A549 (cell line): ENCODE data around the gene EIF3B. TPM values are rescaled to one million over a fixed set of nuclear protein-coding genes. Genes with fewer than 3 reads are reported as not detected.

Source experiments
- ATAC-seq, 2 experiments: fragments of 200-7000 bp in 1 of 2; fragments of >200 bp in 1 of 2; cut with Nextera tagmentation in 1 of 2; cut with Tn5 transposase in 1 of 2; 3 replicates each; pipeline versions ENCODE4 v1.8.0 to v1.9.1; 2018 to 2020; ENCODE audit warnings: mild to moderate bottlenecking in 1 of 2, moderate library complexity in 1 of 2
- CTCF ChIA-PET: fragments of 300-600 bp; sonication (Branson Sonifier 250); formaldehyde crosslinking; extraction: SDS; loops from one replicate; lab custom pipeline; 2021; ENCODE audit warnings: antibody characterized with exemption, inconsistent platforms; lab: Yijun Ruan, JAX
- POLR2A ChIA-PET: fragments of 350-600 bp; formaldehyde crosslinking; extraction: SDS; loops from one replicate; lab custom pipeline; 2021; ENCODE audit warnings: antibody characterized with exemption, inconsistent platforms; lab: Yijun Ruan, JAX
- DNase-seq, 2 experiments: peaks; one replicate each; pipeline versions ENCODE4 v3.0.0 to v3.0.0-alpha.2; 2011 to 2016; ENCODE audit warnings: low read depth in 1 of 2, low spot score in 1 of 2
- FAIRE-seq: peaks from 2 replicates; lab custom pipeline; 2011; peaks lifted over from hg19 to GRCh38; lab: Jason Lieb, UNC
- H3K27ac ChIP-seq, 2 experiments: fragments of >200 bp; sonication (Bioruptor Twin); formaldehyde crosslinking; 3 replicates each; pipeline ENCODE4 v1.5.1; 2016 to 2017
- H3K4me1 ChIP-seq: fragments of >200 bp; sonication (Bioruptor Twin); formaldehyde crosslinking; 3 replicates; pipeline ENCODE4 v1.6.1; 2016
- H3K4me2 ChIP-seq: fragments of >200 bp; sonication (Bioruptor Twin); formaldehyde crosslinking; 3 replicates; pipeline ENCODE4 v1.6.1; 2016
- H3K4me3 ChIP-seq: fragments of >200 bp; sonication (Bioruptor Twin); formaldehyde crosslinking; 3 replicates; pipeline ENCODE4 v1.5.1; 2016
- H3K9me3 ChIP-seq: fragments of >200 bp; sonication (Bioruptor Twin); formaldehyde crosslinking; 3 replicates; pipeline ENCODE4 v1.6.1; 2016
- BCL3 ChIP-seq: fragments of >200 bp; sonication (Bioruptor Twin); formaldehyde crosslinking; IDR thresholded peaks from 3 replicates; pipeline ENCODE4 v1.6.1; 2016
- CHD2 ChIP-seq: fragments of 150-350 bp; IDR thresholded peaks from 2 replicates; pipeline ENCODE4 v1.6.1; 2014; ENCODE audit warnings: low read length; ENCODE audit not compliant: partially characterized antibody
- CHD4 ChIP-seq: fragments of 200-600 bp; sonication (generic); IDR thresholded peaks from 2 replicates; pipeline ENCODE4 v1.6.1; 2016; ENCODE audit warnings: antibody characterized with exemption, mild to moderate bottlenecking, borderline replicate concordance
- CTCF ChIP-seq: fragments of >200 bp; sonication (Bioruptor Twin); formaldehyde crosslinking; IDR thresholded peaks from 3 replicates; pipeline ENCODE4 v1.5.1; 2016
- EHMT2 ChIP-seq: fragments of 200-600 bp; sonication (generic); IDR thresholded peaks from 2 replicates; pipeline ENCODE4 v1.6.1; 2016; ENCODE audit warnings: antibody characterized with exemption, low read depth, mild to moderate bottlenecking, moderate library complexity
- ESRRA ChIP-seq: fragments of 150-350 bp; IDR thresholded peaks from 2 replicates; pipeline ENCODE4 v1.6.1; 2014; ENCODE audit warnings: mild to moderate bottlenecking, low read length, borderline replicate concordance
- HEYL ChIP-seq: fragments of 250-450 bp; sonication (Bioruptor Pico); IDR thresholded peaks from 2 replicates; pipeline ENCODE4 v1.8.0; 2021; ENCODE audit warnings: mild to moderate bottlenecking, moderate library complexity
- HOXA7 ChIP-seq: fragments of 250-450 bp; sonication (Bioruptor Pico); IDR thresholded peaks from 2 replicates; pipeline ENCODE4 v1.5.0; 2020; ENCODE audit warnings: mild to moderate bottlenecking, moderate library complexity
- HOXB13 ChIP-seq: fragments of 250-450 bp; sonication (Bioruptor Pico); IDR thresholded peaks from 2 replicates; pipeline ENCODE4 v1.5.0; 2020; ENCODE audit warnings: low read depth, mild to moderate bottlenecking, moderate library complexity
- NFE2L2 ChIP-seq: fragments of 150-350 bp; conservative IDR thresholded peaks from 2 replicates; pipeline ENCODE4 v1.6.1; 2014; ENCODE audit warnings: low read length
- NPAS2 ChIP-seq: fragments of 250-450 bp; sonication (Bioruptor Pico); IDR thresholded peaks from 2 replicates; pipeline ENCODE4 v1.8.0; 2022; ENCODE audit warnings: mild to moderate bottlenecking, moderate library complexity, borderline replicate concordance
- NR3C1 ChIP-seq: fragments of >200 bp; sonication (Bioruptor Twin); formaldehyde crosslinking; IDR thresholded peaks from 3 replicates; pipeline ENCODE4 v1.6.1; 2017
- PBX3 ChIP-seq: IDR thresholded peaks from 2 replicates; pipeline ENCODE4 v1.6.1; 2012
- PHF8 ChIP-seq: fragments of 200-600 bp; sonication (generic); IDR thresholded peaks from 2 replicates; pipeline ENCODE4 v1.6.1; 2016; ENCODE audit warnings: low read depth, mild to moderate bottlenecking, antibody characterized with exemption, moderate library complexity, borderline replicate concordance
- POLR2A ChIP-seq: IDR thresholded peaks from 2 replicates; pipeline ENCODE4 v1.6.1; 2012; ENCODE audit warnings: mild to moderate bottlenecking, low read length
- RAD21 ChIP-seq, 2 experiments: fragments of >200 bp in 1 of 2; sonication (Bioruptor Twin) in 1 of 2; formaldehyde crosslinking in 1 of 2; IDR thresholded peaks in 1 of 2; conservative IDR thresholded peaks in 1 of 2; 2 replicates in 1 of 2; 3 replicates in 1 of 2; pipeline ENCODE4 v1.6.1; 2012 to 2018; ENCODE audit warnings: inconsistent platforms in 1 of 2
- RCOR1 ChIP-seq: fragments of 150-350 bp; IDR thresholded peaks from 2 replicates; pipeline ENCODE4 v1.6.1; 2014; ENCODE audit warnings: antibody characterized with exemption, low read length, low read depth
- REST ChIP-seq: fragments of 200-600 bp; sonication (generic); IDR thresholded peaks from 2 replicates; pipeline ENCODE4 v1.6.1; 2016; ENCODE audit warnings: antibody characterized with exemption, mild to moderate bottlenecking, moderate library complexity
- RNF2 ChIP-seq: fragments of 200-600 bp; sonication (generic); IDR thresholded peaks from 2 replicates; pipeline ENCODE4 v1.6.1; 2016; ENCODE audit warnings: low read depth, mild to moderate bottlenecking, antibody characterized with exemption, moderate library complexity, borderline replicate concordance
- USF2 ChIP-seq: fragments of 450-650 bp; IDR thresholded peaks from 2 replicates; pipeline ENCODE4 v1.6.1; 2014; ENCODE audit warnings: antibody characterized with exemption
- ZC3H11A ChIP-seq: fragments of 450-650 bp; IDR thresholded peaks from 2 replicates; pipeline ENCODE4 v1.6.1; 2014; ENCODE audit warnings: antibody characterized with exemption, mild to moderate bottlenecking
- ZFP36 ChIP-seq: fragments of 450-650 bp; IDR thresholded peaks from 2 replicates; pipeline ENCODE4 v1.6.1; 2014; ENCODE audit warnings: borderline replicate concordance; ENCODE audit not compliant: partially characterized antibody
- WGBS: methylation state at CpG from one replicate; pipeline ENCODE4 v1.1.6; 2017; ENCODE audit errors: missing lambda C conversion rate; 5-methylcytosine and 5-hydroxymethylcytosine counted together
- polyA plus RNA-seq, 4 experiments: library from polyadenylated mRNA; depleted of rRNA in 3 of 4; stranded (reverse); fragments of >200 nt; fragmentation: RNase III in 1 of 4; extraction: RNeasy Plus Mini Kit Qiagen cat#74134 plus additional on column Dnase treatment in 1 of 4; gene quantifications; 2 replicates in 3 of 4; 3 replicates in 1 of 4; pipeline ENCODE4 v1.2.3, GENCODE V29; 2011 to 2017

The EIF3B gene
- polyA plus RNA-seq, 2 of the 4 experiments (the other 2 are of a cell fraction), result 207 to 219 TPM

GRCh38 chr7:2404714-2405119, 50.1 kb downstream of the EIF3B start:
- CTCF ChIA-PET, result interaction anchor here (1.9 kb wide), 1 partner anchor 46 kb away, joined by 5 read pairs; no protein-coding TSS in a partner anchor
- TF ChIP-seq USF2 (no peak), POLR2A (no peak), HOXB13 (no peak), EHMT2 (no peak), PBX3 (no peak), CTCF (no peak), PHF8 (no peak), RAD21 (conservative IDR thresholded peaks at IDR 0.05 in 1 of 2, IDR thresholded peaks at IDR 0.05 in 1 of 2) (no peak), RNF2 (no peak), ZFP36 (no peak), HEYL (CRISPR knock-in tag) (no peak), RCOR1 (no peak), NFE2L2 (no peak), CHD4 (no peak), ZC3H11A (no peak)
- TF ChIP-seq, all 56 proteins: peak for 0
- Histone ChIP-seq H3K27ac (no peak overlapping the region; a peak in 1 of 6 replicates), H3K4me1 (peaks cover 20% of the 10 kb centered on the region), H3K9me3 (no peaks in the 10 kb centered on the region), H3K4me3 (peak overlapping the region; percentile 92; the same call in 1 of the 3 replicates), H3K4me2 (peak overlapping the region; percentile 93)
- WGBS, result 96% methylated on average over 12 of the region's 12 CpGs
- FAIRE-seq (no peak), ATAC-seq (no peak), DNase-seq (no peak)
- POLR2A ChIA-PET, result no interaction called here

- DNase-seq (no peak), ATAC-seq (no peak), FAIRE-seq (no peak)
- no peaks in the 10 kb centered on the region for H3K9me3 ChIP-seq
- 97% methylated on average over 10 of the region's 10 CpGs for WGBS
- no peak overlapping the region for H3K4me3 ChIP-seq
- CTCF ChIA-PET, result interaction anchor here (1.2 to 1.9 kb wide), 2 partner anchors 26 to 46 kb away, joined by 4 to 5 read pairs; no protein-coding TSS in a partner anchor
- POLR2A ChIA-PET, result no interaction called here
- peaks cover 15% of the 10 kb centered on the region for H3K4me1 ChIP-seq
- no peak overlapping the region for H3K27ac ChIP-seq
- no peak for TF ChIP-seq BCL3
- H3K4me2 ChIP-seq, result no peak overlapping the region; the same call in 2 of the 3 replicates
These were observed 50.6 kb downstream of the EIF3B start for GRCh38 chr7:2405201-2405600.

- Histone ChIP-seq H3K4me3 (no peak overlapping the region), H3K4me2 (no peak overlapping the region), H3K9me3 (no peaks in the 10 kb centered on the region), H3K27ac (no peak overlapping the region), H3K4me1 (peaks cover 11% of the 10 kb centered on the region; the same call in 1 of the 3 replicates)
- ATAC-seq (no peak), DNase-seq (no peak), FAIRE-seq (no peak)
- CTCF ChIA-PET, result interaction anchor here (1.1 to 1.2 kb wide), 3 partner anchors 16 to 46 kb away, joined by 3 to 5 read pairs (median 4); no protein-coding TSS in a partner anchor
- POLR2A ChIA-PET, result no interaction called here
- WGBS, result 91% methylated on average over 21 of the region's 21 CpGs
- TF ChIP-seq PBX3, result no peak
- TF ChIP-seq HOXA7 (CRISPR knock-in tag), result no peak
- no peak for TF ChIP-seq NR3C1
- no peak for TF ChIP-seq NPAS2 (CRISPR knock-in tag)
- TF ChIP-seq ZFP36, result no peak
- no peak for TF ChIP-seq CHD2
- TF ChIP-seq REST, result no peak
- no peak for TF ChIP-seq POLR2A
- no peak for TF ChIP-seq RCOR1
- TF ChIP-seq ESRRA, result no peak
These were observed 51.1 kb downstream of the EIF3B start for GRCh38 chr7:2405601-2406345.
